ENCODE data around the gene ZNF836. TPM values are rescaled to one million over a fixed set of nuclear protein-coding genes. Genes with fewer than 3 reads are reported as not detected.

Gene ZNF836
- total RNA-seq, 2 experiments from 2014 or later = 25.8 to 29.2 TPM

GRCh38 chr19:52110780-52111179, 60.6 kb downstream of the ZNF836 start:
- H3K9me3 Mint-ChIP-seq = peaks cover 42% of the 10 kb centered on the region
- no peaks in the 10 kb centered on the region for H3K27me3 Mint-ChIP-seq
- no peak overlapping the region for H3K27ac Mint-ChIP-seq
- POLR2A ChIA-PET = no interaction called here
- no peaks in the 10 kb centered on the region for H3K4me1 Mint-ChIP-seq
- no peak for DNase-seq
- H3K36me3 Mint-ChIP-seq = peaks cover 18% of the 10 kb centered on the region
- no peak overlapping the region for H3K4me3 Mint-ChIP-seq
- ATAC-seq (ENCODE audit: low read depth) = no peak

Other genes with a start within 250 kb of the ZNF836 start
- 1 to 10 TPM; 6.5 to 8.4 TPM for gene ZNF613, start 244.1 kb downstream of the ZNF836 start, total RNA-seq
- 10 to 100 TPM; 23.8 to 24.0 TPM for gene ZNF350, start 184.8 kb downstream of the ZNF836 start, total RNA-seq
- 10 to 100 TPM; 14.1 to 19.7 TPM for gene ZNF615, start 163.4 kb downstream of the ZNF836 start, total RNA-seq
- 10 to 100 TPM; 11.6 to 12.7 TPM for gene ZNF614, start 143.2 kb downstream of the ZNF836 start, total RNA-seq
- gene ZNF432, start 122.8 kb downstream of the ZNF836 start, total RNA-seq = 10 to 100 TPM; 18.3 to 23.8 TPM
- gene ZNF841, start 75.9 kb downstream of the ZNF836 start, total RNA-seq = 10 to 100 TPM; 38.4 to 38.6 TPM
- 10 to 100 TPM; 12.1 to 13.3 TPM for gene ZNF616, start 31.7 kb downstream of the ZNF836 start, total RNA-seq
- 100 to 1,000 TPM; 184 to 187 TPM for gene PPP2R1A, start 18.4 kb upstream of the ZNF836 start, total RNA-seq
- 10 to 100 TPM; 37.1 to 38.7 TPM for gene ZNF766, start 98.0 kb upstream of the ZNF836 start, total RNA-seq
- 10 to 100 TPM; 19.5 to 21.5 TPM for gene ZNF480, start 125.5 kb upstream of the ZNF836 start, total RNA-seq
- gene ZNF610, start 164.6 kb upstream of the ZNF836 start, total RNA-seq = 1 to 10 TPM; 3.3 to 3.9 TPM
- gene ZNF880, start 198.3 kb upstream of the ZNF836 start, total RNA-seq = 10 to 100 TPM; 30.1 to 31.1 TPM
- 10 to 100 TPM; 31.7 to 33.0 TPM for gene ZNF528, start 226.2 kb upstream of the ZNF836 start, total RNA-seq